K562 (cell line): Measurements from ENCODE around the gene PPP2R3C. TPM values are rescaled to one million over a fixed set of nuclear protein-coding genes. Genes with fewer than 3 reads are reported as not detected.

Experiments
- ARID1B ChIP-seq: fragments of 450-650 bp; IDR thresholded peaks from 2 replicates; pipeline ENCODE4 v1.6.1; 2016; ENCODE audit warnings: antibody characterized with exemption, mild to moderate bottlenecking, inconsistent platforms
- ATF7 ChIP-seq: fragments of 450-650 bp; IDR thresholded peaks from 2 replicates; pipeline ENCODE4 v1.7.1; 2014; ENCODE audit warnings: mild to moderate bottlenecking, moderate library complexity
- POU5F1 ChIP-seq: fragments of 150-350 bp; IDR thresholded peaks from 2 replicates; pipeline ENCODE4 v1.6.1; 2014; ENCODE audit warnings: borderline replicate concordance, low read length, low read depth, mild to moderate bottlenecking; ENCODE audit not compliant: partially characterized antibody
- TCF3 ChIP-seq: sonication (generic); formaldehyde crosslinking; IDR thresholded peaks from 2 replicates; pipeline ENCODE4 v1.4.0; 2020; ENCODE audit warnings: mild to moderate bottlenecking, missing genetic modification reagents
- ZKSCAN3 ChIP-seq: fragments of 250-450 bp; sonication (Bioruptor Pico); IDR thresholded peaks from 2 replicates; pipeline ENCODE4 v1.4.0; 2020
- polyA plus RNA-seq, 8 experiments: library from polyadenylated mRNA; depleted of rRNA in 4 of 8; stranded (reverse) in 5 of 8; unstranded in 3 of 8; fragments of >200 nt; fragmentation: Nextera tagmentation in 2 of 8; fragmentation: Illumina TruSeq in 1 of 8; extraction: Ambion mirVana in 2 of 8; extraction: Trizol in 1 of 8; gene quantifications; 2 replicates each; pipeline versions ENCODE4 v1.2.1 to v1.2.3, GENCODE V29; 2011 to 2014; ENCODE audit warnings: inconsistent platforms in 1 of 8, missing spikeins in 1 of 8
- total RNA-seq, 7 experiments: library from RNA; depleted of rRNA in 6 of 7; stranded (reverse); fragments of >200 nt in 6 of 7; fragmentation: Illumina TruSeq in 2 of 7; extraction: Trizol in 2 of 7; gene quantifications; 2 replicates each; pipeline versions ENCODE4 v1.2.1 to v1.2.3, GENCODE V29; 2011 to 2021; ENCODE audit warnings: low replicate concordance in 1 of 7
- TF ChIP-seq, protein P1 (sequence below): fragments of 200-600 bp; sonication (generic); IDR thresholded peaks from one replicate; pipeline ENCODE4 v1.6.1; 2012; ENCODE audit warnings: mild to moderate bottlenecking, low read depth, low read length, inconsistent platforms

Gene PPP2R3C
- total and polyA plus RNA-seq, 9 of the 15 experiments (the other 6 are each of a cell fraction or from before 2014, with no cell fraction given): 14.7 to 43.3 (median 22.7) TPM

DNA sequence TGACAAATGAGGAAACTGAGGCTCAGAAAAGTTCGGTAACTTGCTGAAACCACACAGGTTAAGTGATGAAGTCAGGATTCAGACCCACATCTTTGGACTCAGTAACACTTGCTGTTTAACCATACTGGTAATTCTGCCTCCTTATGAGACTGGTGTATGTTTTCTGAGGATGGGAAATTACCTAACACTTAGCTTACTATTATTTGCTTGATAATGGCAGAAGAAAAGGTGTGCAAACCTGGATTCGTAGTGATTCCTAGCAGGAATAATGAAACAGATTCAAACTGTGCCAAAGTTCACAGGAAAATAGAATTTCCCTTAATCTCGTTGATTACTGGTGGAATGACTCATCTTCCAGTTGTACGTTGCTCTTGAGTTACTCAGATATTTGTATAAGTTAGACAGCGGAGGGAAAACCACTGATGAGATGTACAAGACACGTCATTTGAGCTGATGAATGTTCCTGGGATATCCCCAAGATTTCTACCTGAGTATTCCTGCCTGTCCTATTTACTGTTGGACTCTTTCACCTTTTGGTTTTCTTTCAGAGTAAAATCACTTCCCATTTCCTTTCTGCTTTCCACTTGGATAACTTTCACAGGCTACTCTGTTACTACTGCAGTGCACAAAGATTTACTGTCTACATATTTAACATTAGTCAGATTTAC is 38.1 kb upstream of the PPP2R3C start (continued):
- TF ChIP-seq, protein P1, sequence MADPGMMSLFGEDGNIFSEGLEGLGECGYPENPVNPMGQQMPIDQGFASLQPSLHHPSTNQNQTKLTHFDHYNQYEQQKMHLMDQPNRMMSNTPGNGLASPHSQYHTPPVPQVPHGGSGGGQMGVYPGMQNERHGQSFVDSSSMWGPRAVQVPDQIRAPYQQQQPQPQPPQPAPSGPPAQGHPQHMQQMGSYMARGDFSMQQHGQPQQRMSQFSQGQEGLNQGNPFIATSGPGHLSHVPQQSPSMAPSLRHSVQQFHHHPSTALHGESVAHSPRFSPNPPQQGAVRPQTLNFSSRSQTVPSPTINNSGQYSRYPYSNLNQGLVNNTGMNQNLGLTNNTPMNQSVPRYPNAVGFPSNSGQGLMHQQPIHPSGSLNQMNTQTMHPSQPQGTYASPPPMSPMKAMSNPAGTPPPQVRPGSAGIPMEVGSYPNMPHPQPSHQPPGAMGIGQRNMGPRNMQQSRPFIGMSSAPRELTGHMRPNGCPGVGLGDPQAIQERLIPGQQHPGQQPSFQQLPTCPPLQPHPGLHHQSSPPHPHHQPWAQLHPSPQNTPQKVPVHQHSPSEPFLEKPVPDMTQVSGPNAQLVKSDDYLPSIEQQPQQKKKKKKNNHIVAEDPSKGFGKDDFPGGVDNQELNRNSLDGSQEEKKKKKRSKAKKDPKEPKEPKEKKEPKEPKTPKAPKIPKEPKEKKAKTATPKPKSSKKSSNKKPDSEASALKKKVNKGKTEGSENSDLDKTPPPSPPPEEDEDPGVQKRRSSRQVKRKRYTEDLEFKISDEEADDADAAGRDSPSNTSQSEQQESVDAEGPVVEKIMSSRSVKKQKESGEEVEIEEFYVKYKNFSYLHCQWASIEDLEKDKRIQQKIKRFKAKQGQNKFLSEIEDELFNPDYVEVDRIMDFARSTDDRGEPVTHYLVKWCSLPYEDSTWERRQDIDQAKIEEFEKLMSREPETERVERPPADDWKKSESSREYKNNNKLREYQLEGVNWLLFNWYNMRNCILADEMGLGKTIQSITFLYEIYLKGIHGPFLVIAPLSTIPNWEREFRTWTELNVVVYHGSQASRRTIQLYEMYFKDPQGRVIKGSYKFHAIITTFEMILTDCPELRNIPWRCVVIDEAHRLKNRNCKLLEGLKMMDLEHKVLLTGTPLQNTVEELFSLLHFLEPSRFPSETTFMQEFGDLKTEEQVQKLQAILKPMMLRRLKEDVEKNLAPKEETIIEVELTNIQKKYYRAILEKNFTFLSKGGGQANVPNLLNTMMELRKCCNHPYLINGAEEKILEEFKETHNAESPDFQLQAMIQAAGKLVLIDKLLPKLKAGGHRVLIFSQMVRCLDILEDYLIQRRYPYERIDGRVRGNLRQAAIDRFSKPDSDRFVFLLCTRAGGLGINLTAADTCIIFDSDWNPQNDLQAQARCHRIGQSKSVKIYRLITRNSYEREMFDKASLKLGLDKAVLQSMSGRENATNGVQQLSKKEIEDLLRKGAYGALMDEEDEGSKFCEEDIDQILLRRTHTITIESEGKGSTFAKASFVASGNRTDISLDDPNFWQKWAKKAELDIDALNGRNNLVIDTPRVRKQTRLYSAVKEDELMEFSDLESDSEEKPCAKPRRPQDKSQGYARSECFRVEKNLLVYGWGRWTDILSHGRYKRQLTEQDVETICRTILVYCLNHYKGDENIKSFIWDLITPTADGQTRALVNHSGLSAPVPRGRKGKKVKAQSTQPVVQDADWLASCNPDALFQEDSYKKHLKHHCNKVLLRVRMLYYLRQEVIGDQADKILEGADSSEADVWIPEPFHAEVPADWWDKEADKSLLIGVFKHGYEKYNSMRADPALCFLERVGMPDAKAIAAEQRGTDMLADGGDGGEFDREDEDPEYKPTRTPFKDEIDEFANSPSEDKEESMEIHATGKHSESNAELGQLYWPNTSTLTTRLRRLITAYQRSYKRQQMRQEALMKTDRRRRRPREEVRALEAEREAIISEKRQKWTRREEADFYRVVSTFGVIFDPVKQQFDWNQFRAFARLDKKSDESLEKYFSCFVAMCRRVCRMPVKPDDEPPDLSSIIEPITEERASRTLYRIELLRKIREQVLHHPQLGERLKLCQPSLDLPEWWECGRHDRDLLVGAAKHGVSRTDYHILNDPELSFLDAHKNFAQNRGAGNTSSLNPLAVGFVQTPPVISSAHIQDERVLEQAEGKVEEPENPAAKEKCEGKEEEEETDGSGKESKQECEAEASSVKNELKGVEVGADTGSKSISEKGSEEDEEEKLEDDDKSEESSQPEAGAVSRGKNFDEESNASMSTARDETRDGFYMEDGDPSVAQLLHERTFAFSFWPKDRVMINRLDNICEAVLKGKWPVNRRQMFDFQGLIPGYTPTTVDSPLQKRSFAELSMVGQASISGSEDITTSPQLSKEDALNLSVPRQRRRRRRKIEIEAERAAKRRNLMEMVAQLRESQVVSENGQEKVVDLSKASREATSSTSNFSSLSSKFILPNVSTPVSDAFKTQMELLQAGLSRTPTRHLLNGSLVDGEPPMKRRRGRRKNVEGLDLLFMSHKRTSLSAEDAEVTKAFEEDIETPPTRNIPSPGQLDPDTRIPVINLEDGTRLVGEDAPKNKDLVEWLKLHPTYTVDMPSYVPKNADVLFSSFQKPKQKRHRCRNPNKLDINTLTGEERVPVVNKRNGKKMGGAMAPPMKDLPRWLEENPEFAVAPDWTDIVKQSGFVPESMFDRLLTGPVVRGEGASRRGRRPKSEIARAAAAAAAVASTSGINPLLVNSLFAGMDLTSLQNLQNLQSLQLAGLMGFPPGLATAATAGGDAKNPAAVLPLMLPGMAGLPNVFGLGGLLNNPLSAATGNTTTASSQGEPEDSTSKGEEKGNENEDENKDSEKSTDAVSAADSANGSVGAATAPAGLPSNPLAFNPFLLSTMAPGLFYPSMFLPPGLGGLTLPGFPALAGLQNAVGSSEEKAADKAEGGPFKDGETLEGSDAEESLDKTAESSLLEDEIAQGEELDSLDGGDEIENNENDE: no peak
- TF ChIP-seq POU5F1 (no peak), ZKSCAN3 (CRISPR knock-in tag) (no peak), ARID1B (peak; percentile 54), ATF7 (peak; percentile 27; the same call in 1 of the 2 replicates), TCF3 (CRISPR knock-in tag) (no peak)
